OCI-LY3 (cell line): Measurements from ENCODE around the gene STUB1.

Experiments used
- H2AFZ ChIP-seq: fragments of 200-600, 300-600 bp; shearing (Covaris generic); 2 replicates; pipeline ENCODE4 v1.6.0; 2014; ENCODE audit warnings: antibody characterized with exemption, low read depth, low read length
- H3K27ac ChIP-seq: fragments of 200-600, 300-600 bp; sonication (generic); 2 replicates; pipeline ENCODE4 v1.5.1; 2014; ENCODE audit warnings: mild to moderate bottlenecking, low read length, moderate library complexity, mixed read lengths
- H3K27me3 ChIP-seq: fragments of 200-600, 300-600 bp; sonication (generic); 2 replicates; pipeline ENCODE4 v1.6.1; 2014; ENCODE audit warnings: low read depth, low read length, mixed read lengths
- H3K36me3 ChIP-seq: fragments of 200-600, 300-600 bp; sonication (generic); replicated peaks from 2 replicates; pipeline ENCODE3; 2014; ENCODE audit warnings: low read depth, low read length, mixed read lengths
- H3K4me1 ChIP-seq: fragments of 300-600, 200-600 bp; sonication (generic); 2 replicates; pipeline ENCODE4 v1.6.1; 2014; ENCODE audit warnings: low read length, mixed read lengths
- H3K4me2 ChIP-seq: fragments of 200-600, 300-600 bp; sonication (generic); 2 replicates; pipeline ENCODE4 v1.6.1; 2014; ENCODE audit warnings: low read length, mixed read lengths
- H3K4me3 ChIP-seq: fragments of 300-600, 200-600 bp; sonication (generic); 2 replicates; pipeline ENCODE4 v1.5.1; 2014; ENCODE audit warnings: antibody characterized with exemption, mild to moderate bottlenecking, low read length, moderate library complexity
- H3K79me2 ChIP-seq: fragments of 300-600, 200-600 bp; shearing (Covaris generic); 2 replicates; pipeline ENCODE4 v1.6.1; 2014; ENCODE audit warnings: mild to moderate bottlenecking, low read length, mixed read lengths
- H3K9ac ChIP-seq: fragments of 300-600, 200-600 bp; shearing (Covaris generic); 2 replicates; pipeline ENCODE4 v1.6.0; 2014; ENCODE audit warnings: mild to moderate bottlenecking, low read length, moderate library complexity
- H3K9me3 ChIP-seq: fragments of 200-600, 300-600 bp; shearing (Covaris generic); 2 replicates; pipeline ENCODE4 v1.6.1; 2014; ENCODE audit warnings: low read length, mixed read lengths; ENCODE audit not compliant: insufficient read depth
- H4K20me1 ChIP-seq: fragments of 200-600, 300-600 bp; sonication (generic); 2 replicates; pipeline ENCODE4 v1.6.1; 2016; ENCODE audit warnings: low read length, mixed read lengths; ENCODE audit not compliant: insufficient read depth
- CTCF ChIP-seq: fragments of 200-600, 300-600 bp; sonication (generic); IDR thresholded peaks from 2 replicates; pipeline ENCODE4 v1.5.1; 2014; ENCODE audit warnings: antibody characterized with exemption, low read length, low read depth
- EZH2phosphoT487 ChIP-seq: fragments of 200-600 bp; shearing (Covaris generic); IDR thresholded peaks from 2 replicates; pipeline ENCODE4 v1.6.1; 2018; ENCODE audit warnings: antibody characterized with exemption, mixed run types, low read depth

STUB1 gene

GRCh38 chr16:632486-633335, 47.5 kb upstream of the STUB1 start:
- no peak for TF ChIP-seq CTCF
- no peak for TF ChIP-seq EZH2phosphoT487
- Histone ChIP-seq H3K4me2 (no peak overlapping the region), H3K27ac (no peak overlapping the region), H3K4me1 (peaks cover 10% of the 10 kb centered on the region), H3K27me3 (no peaks in the 10 kb centered on the region), H3K4me3 (no peak overlapping the region), H2AFZ (no peak overlapping the region), H4K20me1 (peaks cover 10% of the 10 kb centered on the region; the same call in 1 of the 2 replicates), H3K79me2 (peaks cover 16% of the 10 kb centered on the region), H3K9ac (no peak overlapping the region), H3K9me3 (no peaks in the 10 kb centered on the region), H3K36me3 (peaks cover 12% of the 10 kb centered on the region)

- Histone ChIP-seq H3K9ac (no peak overlapping the region), H3K4me3 (no peak overlapping the region), H3K27ac (no peak overlapping the region), H3K36me3 (peaks cover 12% of the 10 kb centered on the region), H3K27me3 (no peaks in the 10 kb centered on the region), H3K9me3 (no peaks in the 10 kb centered on the region), H3K79me2 (peaks cover 16% of the 10 kb centered on the region), H3K4me2 (no peak overlapping the region), H3K4me1 (peaks cover 10% of the 10 kb centered on the region), H4K20me1 (peaks cover 10% of the 10 kb centered on the region; the same call in 1 of the 2 replicates), H2AFZ (no peak overlapping the region)
- no peak for TF ChIP-seq CTCF
- no peak for TF ChIP-seq EZH2phosphoT487
Measured at GRCh38 chr16:633336-634050, 46.7 kb upstream of the STUB1 start.

GRCh38 chr16:634051-634670, 46.0 kb upstream of the STUB1 start:
- no peak overlapping the region for H3K27ac ChIP-seq
- TF ChIP-seq CTCF (no peak), EZH2phosphoT487 (no peak)
- H3K4me1 ChIP-seq: peaks cover 16% of the 10 kb centered on the region
- H3K79me2 ChIP-seq: peaks cover 16% of the 10 kb centered on the region
- H2AFZ ChIP-seq: no peak overlapping the region
- H3K9ac ChIP-seq: no peak overlapping the region
- no peaks in the 10 kb centered on the region for H3K9me3 ChIP-seq
- H3K4me3 ChIP-seq: no peak overlapping the region
- H3K36me3 ChIP-seq: peaks cover 12% of the 10 kb centered on the region
- H4K20me1 ChIP-seq: peaks cover 10% of the 10 kb centered on the region; the same call in 1 of the 2 replicates
- H3K4me2 ChIP-seq: no peak overlapping the region
- H3K27me3 ChIP-seq: no peaks in the 10 kb centered on the region

GRCh38 chr16:634996-635395, 45.2 kb upstream of the STUB1 start:
- H3K4me3 ChIP-seq: peak overlapping the region; percentile 92
- H3K4me2 ChIP-seq: peak overlapping the region; percentile 91
- H3K36me3 ChIP-seq: peaks cover 12% of the 10 kb centered on the region
- H3K27me3 ChIP-seq: no peaks in the 10 kb centered on the region
- peaks cover 10% of the 10 kb centered on the region; the same call in 1 of the 2 replicates for H4K20me1 ChIP-seq
- H3K79me2 ChIP-seq: peaks cover 16% of the 10 kb centered on the region
- no peak overlapping the region for H2AFZ ChIP-seq
- TF ChIP-seq CTCF (no peak), EZH2phosphoT487 (no peak)
- H3K4me1 ChIP-seq: peaks cover 20% of the 10 kb centered on the region
- no peaks in the 10 kb centered on the region for H3K9me3 ChIP-seq
- H3K27ac ChIP-seq: no peak overlapping the region
- peak overlapping the region; percentile 92 for H3K9ac ChIP-seq
